PC-3 (cell line): ENCODE data around the gene TXNDC17.

Source experiments
- EZH2 ChIP-seq: fragments of 300-600 bp; sonication (generic); IDR thresholded peaks from one replicate; pipeline ENCODE4 v1.6.1; 2017; ENCODE audit warnings: antibody characterized with exemption, mild to moderate bottlenecking, low read length; ENCODE audit not compliant: unreplicated experiment
- TF ChIP-seq, protein P1 (sequence below): fragments of 300-600 bp; sonication (generic); conservative IDR thresholded peaks from 2 replicates; pipeline ENCODE4 v1.5.1; 2017; ENCODE audit warnings: antibody characterized with exemption, low read depth, mild to moderate bottlenecking, low read length

- TF ChIP-seq, protein P1, sequence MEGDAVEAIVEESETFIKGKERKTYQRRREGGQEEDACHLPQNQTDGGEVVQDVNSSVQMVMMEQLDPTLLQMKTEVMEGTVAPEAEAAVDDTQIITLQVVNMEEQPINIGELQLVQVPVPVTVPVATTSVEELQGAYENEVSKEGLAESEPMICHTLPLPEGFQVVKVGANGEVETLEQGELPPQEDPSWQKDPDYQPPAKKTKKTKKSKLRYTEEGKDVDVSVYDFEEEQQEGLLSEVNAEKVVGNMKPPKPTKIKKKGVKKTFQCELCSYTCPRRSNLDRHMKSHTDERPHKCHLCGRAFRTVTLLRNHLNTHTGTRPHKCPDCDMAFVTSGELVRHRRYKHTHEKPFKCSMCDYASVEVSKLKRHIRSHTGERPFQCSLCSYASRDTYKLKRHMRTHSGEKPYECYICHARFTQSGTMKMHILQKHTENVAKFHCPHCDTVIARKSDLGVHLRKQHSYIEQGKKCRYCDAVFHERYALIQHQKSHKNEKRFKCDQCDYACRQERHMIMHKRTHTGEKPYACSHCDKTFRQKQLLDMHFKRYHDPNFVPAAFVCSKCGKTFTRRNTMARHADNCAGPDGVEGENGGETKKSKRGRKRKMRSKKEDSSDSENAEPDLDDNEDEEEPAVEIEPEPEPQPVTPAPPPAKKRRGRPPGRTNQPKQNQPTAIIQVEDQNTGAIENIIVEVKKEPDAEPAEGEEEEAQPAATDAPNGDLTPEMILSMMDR = no peak
- no peak for TF ChIP-seq EZH2
These were observed 4.0 kb upstream of the TXNDC17 start for GRCh38 chr17:6636616-6637457.
